Suprapubic skin (tissue), 4 donors: Measurements from ENCODE around the gene RBL1. TPM values are rescaled to one million over a fixed set of nuclear protein-coding genes. Genes with fewer than 3 reads are reported as not detected.

ENCODE experiments used
- DNase-seq, 2 donors: peaks; one replicate each; pipeline ENCODE4 v3.0.0-alpha.2; 2019; ENCODE audit warnings: low spot score in 2 of 2
- H3K27ac ChIP-seq: fragments of 200-600 bp; sonication (generic); one replicate; pipeline ENCODE4 v1.5.1; 2019
- H3K27me3 ChIP-seq: fragments of 200-600 bp; sonication (generic); one replicate; pipeline ENCODE4 v1.5.1; 2019
- H3K36me3 ChIP-seq: fragments of 200-600 bp; sonication (generic); one replicate; pipeline ENCODE4 v1.5.1; 2019
- H3K4me1 ChIP-seq: fragments of 200-600 bp; sonication (generic); one replicate; pipeline ENCODE4 v1.5.1; 2019
- H3K4me3 ChIP-seq: fragments of 200-600 bp; sonication (generic); one replicate; pipeline ENCODE4 v1.5.1; 2019; ENCODE audit warnings: mild to moderate bottlenecking
- H3K9me3 ChIP-seq: fragments of 200-600 bp; sonication (generic); one replicate; pipeline ENCODE4 v1.5.1; 2019
- EP300 ChIP-seq: sonication (generic); formaldehyde crosslinking; IDR thresholded peaks from one replicate; pipeline ENCODE4 v1.6.1; 2017; ENCODE audit warnings: antibody characterized with exemption
- POLR2A ChIP-seq, 2 donors: fragments of 450-650 bp; IDR thresholded peaks; one replicate each; pipeline ENCODE4 v1.6.1; 2017; ENCODE audit warnings: antibody characterized with exemption in 2 of 2, mild to moderate bottlenecking in 2 of 2, moderate library complexity in 2 of 2
- POLR2AphosphoS5 ChIP-seq, 3 donors: sonication (generic); formaldehyde crosslinking; IDR thresholded peaks; one replicate each; pipeline ENCODE4 v1.6.1; 2017; ENCODE audit warnings: antibody characterized with exemption in 3 of 3
- WGBS: methylation state at CpG from one replicate; pipeline ENCODE4 v1.1.5; 2018; 5-methylcytosine and 5-hydroxymethylcytosine counted together
- total RNA-seq, 4 donors: library from RNA; depleted of rRNA; stranded (reverse); fragments of >200 nt; gene quantifications; one replicate each; pipeline ENCODE4 v1.1.0, GENCODE V29; 2016
- TF ChIP-seq, protein P1 (sequence below), 2 donors: fragments of 200-600 bp in 1 of 2; fragments of 450-650 bp in 1 of 2; sonication (generic) in 1 of 2; IDR thresholded peaks; one replicate each; pipeline ENCODE4 v1.5.1; 2016 to 2019; ENCODE audit warnings: antibody characterized with exemption in 2 of 2, mild to moderate bottlenecking in 1 of 2, moderate library complexity in 1 of 2

Gene RBL1
- total RNA-seq, 4 donors from 2014 or later, result 7.5 to 11.5 (median 8.9) TPM

DNA sequence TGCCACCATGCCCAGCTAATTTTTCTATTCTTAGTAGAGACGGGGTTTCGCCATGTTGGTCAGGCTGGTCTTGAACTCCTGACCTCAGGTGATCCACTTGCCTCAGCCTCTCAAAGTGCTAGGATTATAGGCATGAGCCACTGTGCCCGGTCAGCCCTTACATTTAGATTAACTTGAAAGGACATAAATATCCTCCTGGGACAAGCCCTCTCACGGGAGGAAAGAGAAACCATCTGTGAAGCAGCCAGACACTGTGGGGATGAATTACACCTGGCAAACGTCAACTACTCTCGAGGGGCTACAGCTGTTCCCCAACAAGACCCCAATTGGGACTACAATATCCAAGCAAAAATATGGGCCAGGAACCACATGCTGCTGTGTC is 111.5 kb downstream of the RBL1 start:
- TF ChIP-seq POLR2AphosphoS5 (IDR thresholded peaks at IDR 0.05) (no peak), POLR2A (IDR thresholded peaks at IDR 0.05) (no peak), EP300 (no peak)
- TF ChIP-seq, protein P1, sequence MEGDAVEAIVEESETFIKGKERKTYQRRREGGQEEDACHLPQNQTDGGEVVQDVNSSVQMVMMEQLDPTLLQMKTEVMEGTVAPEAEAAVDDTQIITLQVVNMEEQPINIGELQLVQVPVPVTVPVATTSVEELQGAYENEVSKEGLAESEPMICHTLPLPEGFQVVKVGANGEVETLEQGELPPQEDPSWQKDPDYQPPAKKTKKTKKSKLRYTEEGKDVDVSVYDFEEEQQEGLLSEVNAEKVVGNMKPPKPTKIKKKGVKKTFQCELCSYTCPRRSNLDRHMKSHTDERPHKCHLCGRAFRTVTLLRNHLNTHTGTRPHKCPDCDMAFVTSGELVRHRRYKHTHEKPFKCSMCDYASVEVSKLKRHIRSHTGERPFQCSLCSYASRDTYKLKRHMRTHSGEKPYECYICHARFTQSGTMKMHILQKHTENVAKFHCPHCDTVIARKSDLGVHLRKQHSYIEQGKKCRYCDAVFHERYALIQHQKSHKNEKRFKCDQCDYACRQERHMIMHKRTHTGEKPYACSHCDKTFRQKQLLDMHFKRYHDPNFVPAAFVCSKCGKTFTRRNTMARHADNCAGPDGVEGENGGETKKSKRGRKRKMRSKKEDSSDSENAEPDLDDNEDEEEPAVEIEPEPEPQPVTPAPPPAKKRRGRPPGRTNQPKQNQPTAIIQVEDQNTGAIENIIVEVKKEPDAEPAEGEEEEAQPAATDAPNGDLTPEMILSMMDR (IDR thresholded peaks at IDR 0.05), result no peak
- H3K36me3 ChIP-seq, result no peaks in the 10 kb centered on the region
- no peak for DNase-seq
- H3K4me3 ChIP-seq, result no peak overlapping the region
- no peaks in the 10 kb centered on the region for H3K9me3 ChIP-seq
- H3K27ac ChIP-seq, result no peak overlapping the region
- WGBS, result 74% methylated on average over 6 of the region's 6 CpGs
- no peaks in the 10 kb centered on the region for H3K27me3 ChIP-seq
- H3K4me1 ChIP-seq, result peaks cover 2% of the 10 kb centered on the region

DNA sequence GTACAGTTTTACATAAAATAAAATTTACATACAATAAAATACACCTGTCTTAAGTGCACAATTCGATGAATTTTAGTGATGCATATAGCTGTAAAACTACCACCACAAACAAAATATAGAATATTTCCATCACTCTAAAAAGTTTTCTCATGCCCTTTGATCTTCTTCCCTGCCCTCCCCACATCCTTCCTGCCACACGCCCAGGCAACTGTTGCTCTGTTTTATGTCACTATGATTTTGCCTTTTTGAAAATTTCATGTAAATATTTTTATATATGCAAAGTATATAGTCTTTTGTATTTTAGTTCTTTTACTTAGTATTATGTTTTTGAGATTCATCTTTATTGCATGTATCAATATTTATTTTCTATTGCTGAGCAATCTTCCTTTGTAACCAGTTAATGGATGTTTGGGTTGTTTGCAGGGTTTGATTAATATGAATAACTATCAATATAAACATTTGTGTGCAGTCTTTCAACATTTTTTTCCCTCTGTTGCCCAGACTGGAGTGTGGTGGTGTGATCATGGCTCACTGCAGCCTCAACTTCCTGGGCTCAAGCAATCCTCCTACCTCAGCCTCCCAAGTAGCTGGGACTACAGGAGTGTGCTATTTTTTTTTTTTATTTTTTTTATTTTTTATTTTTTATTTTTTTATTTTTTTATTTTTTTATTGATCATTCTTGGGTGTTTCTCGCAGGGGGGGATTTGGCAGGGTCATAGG is 120.5 kb downstream of the RBL1 start:
- no peak for TF ChIP-seq POLR2AphosphoS5 (IDR thresholded peaks at IDR 0.05)
- no peak for TF ChIP-seq EP300
- no peak for TF ChIP-seq POLR2A (IDR thresholded peaks at IDR 0.05)
- TF ChIP-seq, protein P1 (IDR thresholded peaks at IDR 0.05), result no peak
- Histone ChIP-seq H3K27ac (no peak overlapping the region), H3K4me1 (no peaks in the 10 kb centered on the region), H3K9me3 (no peaks in the 10 kb centered on the region), H3K27me3 (no peaks in the 10 kb centered on the region), H3K4me3 (no peak overlapping the region), H3K36me3 (no peaks in the 10 kb centered on the region)
- 55% methylated on average over 3 of the region's 3 CpGs for WGBS
- DNase-seq, result no peak

DNA sequence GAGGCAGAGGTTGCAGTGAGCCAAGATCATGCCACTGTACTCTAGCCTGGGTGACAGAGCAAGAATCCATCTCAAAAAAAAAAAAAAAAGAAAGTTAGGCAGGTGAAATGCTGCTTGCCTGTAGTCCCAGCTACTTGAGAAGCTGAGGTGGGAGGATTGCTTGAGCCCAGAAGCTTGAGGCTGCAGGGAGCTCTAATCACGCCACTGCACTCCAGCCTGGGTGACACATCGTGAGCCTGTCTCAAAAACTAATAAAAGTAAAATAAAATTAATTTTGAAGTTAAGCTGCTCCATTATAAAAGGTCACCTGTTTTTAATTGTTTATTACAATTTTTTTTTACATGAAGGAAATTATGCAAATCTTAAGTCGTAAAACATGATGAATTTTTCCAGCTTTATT is 121.1 kb downstream of the RBL1 start:
- Histone ChIP-seq H3K4me3 (no peak overlapping the region), H3K4me1 (peaks cover 2% of the 10 kb centered on the region), H3K27me3 (no peaks in the 10 kb centered on the region), H3K9me3 (no peaks in the 10 kb centered on the region), H3K36me3 (no peaks in the 10 kb centered on the region), H3K27ac (no peak overlapping the region)
- no peak for DNase-seq
- WGBS, result 84% methylated on average over 3 of the region's 3 CpGs
- no peak for TF ChIP-seq POLR2A (IDR thresholded peaks at IDR 0.05)
- TF ChIP-seq, protein P1 (IDR thresholded peaks at IDR 0.05), result no peak
- no peak for TF ChIP-seq POLR2AphosphoS5 (IDR thresholded peaks at IDR 0.05)
- no peak for TF ChIP-seq EP300

DNA sequence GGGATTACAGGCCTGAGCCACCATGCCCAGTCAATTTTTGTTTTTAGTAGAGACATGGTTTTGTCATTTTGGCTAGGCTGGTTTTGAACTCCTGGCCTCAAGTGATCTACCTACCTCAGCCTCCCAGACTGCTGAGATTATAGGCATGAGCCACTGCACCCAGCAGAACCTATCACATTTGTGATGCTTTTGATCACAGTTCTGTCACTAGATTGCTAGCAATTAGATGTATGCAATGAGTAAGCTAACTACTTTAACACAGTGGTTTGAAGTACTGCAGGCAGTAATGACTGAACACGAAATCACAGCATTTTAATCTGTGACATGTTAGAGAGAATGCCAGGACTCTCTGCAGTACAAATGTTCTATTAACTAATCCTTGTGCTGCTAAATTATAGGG is 124.7 kb downstream of the RBL1 start:
- Histone ChIP-seq H3K27me3 (no peaks in the 10 kb centered on the region), H3K9me3 (no peaks in the 10 kb centered on the region), H3K27ac (no peak overlapping the region), H3K4me3 (no peak overlapping the region), H3K4me1 (peaks cover 3% of the 10 kb centered on the region), H3K36me3 (no peaks in the 10 kb centered on the region)
- no peak for TF ChIP-seq POLR2A (IDR thresholded peaks at IDR 0.05)
- TF ChIP-seq, protein P1 (IDR thresholded peaks at IDR 0.05), result no peak
- TF ChIP-seq POLR2AphosphoS5 (IDR thresholded peaks at IDR 0.05), result no peak
- no peak for TF ChIP-seq EP300
- WGBS, result 56% methylated on average over 1 of the region's 1 CpG
- no peak for DNase-seq

DNA sequence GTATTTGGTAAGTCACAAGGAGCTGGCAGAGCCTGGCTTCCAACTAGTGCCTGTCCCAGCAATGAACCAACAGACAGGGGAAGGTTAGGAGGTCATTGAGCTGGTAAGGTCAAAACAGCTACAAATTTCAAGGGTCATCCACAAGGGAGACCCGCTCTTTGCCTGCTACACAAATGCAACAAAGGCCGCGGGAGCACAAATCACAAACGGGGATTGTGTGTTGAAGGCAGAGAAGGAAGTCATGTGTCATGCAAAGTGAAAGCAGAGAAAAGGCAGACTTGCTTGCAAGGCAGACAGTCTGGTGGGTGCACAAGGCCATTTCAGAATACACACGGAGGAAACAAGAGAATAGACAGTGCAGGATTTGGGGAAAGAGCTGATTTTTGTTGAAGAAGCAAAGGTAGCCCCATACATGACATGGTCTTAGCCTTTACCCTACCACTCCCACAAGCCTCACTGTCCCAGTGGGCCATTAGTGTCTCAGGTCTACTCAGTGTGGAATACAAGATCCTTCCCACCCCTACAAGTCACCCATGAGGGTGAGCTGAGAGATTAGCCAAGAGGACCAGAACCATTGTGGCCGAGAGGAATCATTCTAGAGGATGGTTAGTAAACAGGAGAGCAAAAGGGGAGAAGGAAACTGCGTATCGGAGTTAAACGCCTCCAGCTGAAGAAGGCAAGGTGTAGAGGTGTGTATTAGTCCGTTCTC is 126.2 kb downstream of the RBL1 start:
- H3K27me3 ChIP-seq, result no peaks in the 10 kb centered on the region
- H3K27ac ChIP-seq, result no peak overlapping the region
- TF ChIP-seq POLR2A (IDR thresholded peaks at IDR 0.05) (no peak), POLR2AphosphoS5 (IDR thresholded peaks at IDR 0.05) (no peak), EP300 (no peak)
- TF ChIP-seq, protein P1 (IDR thresholded peaks at IDR 0.05), result no peak
- DNase-seq, result no peak
- H3K9me3 ChIP-seq, result no peaks in the 10 kb centered on the region
- peaks cover 3% of the 10 kb centered on the region for H3K4me1 ChIP-seq
- H3K36me3 ChIP-seq, result no peaks in the 10 kb centered on the region
- no peak overlapping the region for H3K4me3 ChIP-seq
- 74% methylated on average over 10 of the region's 10 CpGs for WGBS
